Caco-2 (cell line): ENCODE measurements around the gene LRRC4C. TPM values are rescaled to one million over a fixed set of nuclear protein-coding genes. Genes with fewer than 3 reads are reported as not detected.

Source experiments
- BruUV-seq: library from RNA; stranded (reverse); fragments of 400-500 nt; replicated peaks from 2 replicates; lab custom pipeline; 2021; lab: Mats Ljungman, UMichigan
- CTCF ChIA-PET: fragments of 300-600 bp; sonication (Branson Sonifier 250); formaldehyde crosslinking; loops from one replicate; lab custom pipeline; 2022; ENCODE audit warnings: antibody characterized with exemption; lab: Charles Lee
- POLR2A ChIA-PET: fragments of 300-600 bp; sonication (Branson Sonifier 250); formaldehyde crosslinking; loops from one replicate; lab custom pipeline; 2022; ENCODE audit warnings: antibody characterized with exemption; lab: Charles Lee
- DNase-seq, 2 experiments: peaks; one replicate each; pipeline versions ENCODE4 v3.0.0 to v3.0.0-alpha.2; 2020 to 2022
- H3K27me3 ChIP-seq: replicated peaks from 2 replicates; pipeline ENCODE4 v1.6.0; 2011; ENCODE audit warnings: low read length; ENCODE audit not compliant: control insufficient read depth, insufficient read depth
- H3K36me3 ChIP-seq: 2 replicates; pipeline ENCODE4 v1.5.1; 2011; ENCODE audit warnings: low read length; ENCODE audit not compliant: control insufficient read depth, insufficient read depth
- H3K4me1 ChIP-seq: fragments of 250-450 bp; sonication (Bioruptor Pico); 2 replicates; pipeline ENCODE4 v1.5.1; 2020; ENCODE audit warnings: mild to moderate bottlenecking
- H3K4me3 ChIP-seq: 2 replicates; pipeline ENCODE4 v1.5.1; 2011; ENCODE audit warnings: low read depth, mild to moderate bottlenecking, control low read depth, low read length
- H3K9me3 ChIP-seq: fragments of 250-450 bp; sonication (Bioruptor Pico); 2 replicates; pipeline ENCODE4 v1.5.1; 2020; ENCODE audit warnings: mild to moderate bottlenecking, moderate library complexity
- H3K27ac Mint-ChIP-seq: one replicate; pipeline ENCODE4 v1.8.0; 2022; ENCODE audit warnings: mixed read lengths; ENCODE audit not compliant: unreplicated experiment
- H3K27me3 Mint-ChIP-seq: one replicate; pipeline ENCODE4 v1.8.0; 2022; ENCODE audit warnings: mixed read lengths; ENCODE audit not compliant: insufficient read depth, unreplicated experiment
- H3K36me3 Mint-ChIP-seq: one replicate; pipeline ENCODE4 v1.8.0; 2022; ENCODE audit warnings: mild to moderate bottlenecking, mixed read lengths; ENCODE audit not compliant: insufficient read depth, unreplicated experiment
- H3K4me1 Mint-ChIP-seq: one replicate; pipeline ENCODE4 v1.8.0; 2022; ENCODE audit warnings: low read depth, mixed read lengths; ENCODE audit not compliant: unreplicated experiment
- H3K4me3 Mint-ChIP-seq: one replicate; pipeline ENCODE4 v1.8.0; 2022; ENCODE audit warnings: mild to moderate bottlenecking, moderate library complexity, mixed read lengths; ENCODE audit not compliant: unreplicated experiment
- H3K9me3 Mint-ChIP-seq: one replicate; pipeline ENCODE4 v1.8.0; 2022; ENCODE audit warnings: mixed read lengths; ENCODE audit not compliant: unreplicated experiment
- intact Hi-C: fragments of 100-400 bp; cut with micrococcal nuclease; formaldehyde crosslinking; loops from one replicate; pipeline ENCODE4 v1.10.0; 2022; ENCODE audit not compliant: unreplicated experiment
- total RNA-seq: library from RNA; stranded (reverse); gene quantifications from 2 replicates; pipeline ENCODE4 v1.2.3, GENCODE V29; 2022
- TF ChIP-seq, protein P1 (sequence below), 2 experiments: fragments of 200-600 bp in 1 of 2; IDR thresholded peaks; 1 replicate in 1 of 2; 2 replicates in 1 of 2; pipeline versions ENCODE4 v1.5.1 to v1.8.0; 2011 to 2022; ENCODE audit warnings: antibody characterized with exemption in 1 of 2, control low read depth in 1 of 2, inconsistent platforms in 1 of 2, low read depth in 1 of 2, low read length in 1 of 2, mild to moderate bottlenecking in 1 of 2, moderate library complexity in 1 of 2; ENCODE audit not compliant: insufficient read depth in 1 of 2, severe bottlenecking in 1 of 2, unreplicated experiment in 1 of 2

The LRRC4C gene
- total RNA-seq, 1 experiment from 2014 or later: not detected

DNA sequence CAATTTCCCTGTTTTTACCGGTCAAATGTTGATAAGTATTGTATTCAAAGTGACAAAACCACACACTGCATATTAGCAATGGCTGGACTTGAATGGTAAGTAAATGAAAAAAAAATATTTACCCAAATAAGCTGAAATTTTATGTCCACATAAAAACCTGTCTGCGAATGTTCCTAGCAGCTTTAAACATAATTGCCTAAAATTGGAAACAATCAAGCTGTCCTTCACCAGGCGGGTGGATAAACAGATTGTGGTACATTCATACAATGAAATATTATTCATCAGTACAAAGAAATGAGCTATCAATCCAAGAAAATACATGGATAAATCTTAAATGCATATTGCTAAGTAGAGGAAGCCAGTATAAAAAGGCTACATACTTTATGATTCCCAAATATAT lies 1067.8 kb downstream of the LRRC4C start:
- no TSS peak for BruUV-seq
- CTCF ChIA-PET: no interaction called here
- no peaks in the 10 kb centered on the region for H3K36me3 Mint-ChIP-seq
- Histone ChIP-seq H3K9me3 (no peaks in the 10 kb centered on the region), H3K27me3 (no peaks in the 10 kb centered on the region), H3K36me3 (no peaks in the 10 kb centered on the region), H3K4me3 (no peak overlapping the region), H3K4me1 (no peaks in the 10 kb centered on the region)
- POLR2A ChIA-PET: no interaction called here
- TF ChIP-seq, protein P1, sequence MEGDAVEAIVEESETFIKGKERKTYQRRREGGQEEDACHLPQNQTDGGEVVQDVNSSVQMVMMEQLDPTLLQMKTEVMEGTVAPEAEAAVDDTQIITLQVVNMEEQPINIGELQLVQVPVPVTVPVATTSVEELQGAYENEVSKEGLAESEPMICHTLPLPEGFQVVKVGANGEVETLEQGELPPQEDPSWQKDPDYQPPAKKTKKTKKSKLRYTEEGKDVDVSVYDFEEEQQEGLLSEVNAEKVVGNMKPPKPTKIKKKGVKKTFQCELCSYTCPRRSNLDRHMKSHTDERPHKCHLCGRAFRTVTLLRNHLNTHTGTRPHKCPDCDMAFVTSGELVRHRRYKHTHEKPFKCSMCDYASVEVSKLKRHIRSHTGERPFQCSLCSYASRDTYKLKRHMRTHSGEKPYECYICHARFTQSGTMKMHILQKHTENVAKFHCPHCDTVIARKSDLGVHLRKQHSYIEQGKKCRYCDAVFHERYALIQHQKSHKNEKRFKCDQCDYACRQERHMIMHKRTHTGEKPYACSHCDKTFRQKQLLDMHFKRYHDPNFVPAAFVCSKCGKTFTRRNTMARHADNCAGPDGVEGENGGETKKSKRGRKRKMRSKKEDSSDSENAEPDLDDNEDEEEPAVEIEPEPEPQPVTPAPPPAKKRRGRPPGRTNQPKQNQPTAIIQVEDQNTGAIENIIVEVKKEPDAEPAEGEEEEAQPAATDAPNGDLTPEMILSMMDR (IDR thresholded peaks at IDR 0.05; ENCODE audit: insufficient read depth in 1 of 2, low read depth in 1 of 2, low read length in 1 of 2, severe bottlenecking in 1 of 2, unreplicated experiment in 1 of 2): no peak
- H3K4me3 Mint-ChIP-seq: no peak overlapping the region
- no peaks in the 10 kb centered on the region for H3K9me3 Mint-ChIP-seq
- no peak overlapping the region for H3K27ac Mint-ChIP-seq
- no peak for DNase-seq
- H3K27me3 Mint-ChIP-seq: no peaks in the 10 kb centered on the region
- no peaks in the 10 kb centered on the region for H3K4me1 Mint-ChIP-seq
- intact Hi-C loops: no loop called here

DNA sequence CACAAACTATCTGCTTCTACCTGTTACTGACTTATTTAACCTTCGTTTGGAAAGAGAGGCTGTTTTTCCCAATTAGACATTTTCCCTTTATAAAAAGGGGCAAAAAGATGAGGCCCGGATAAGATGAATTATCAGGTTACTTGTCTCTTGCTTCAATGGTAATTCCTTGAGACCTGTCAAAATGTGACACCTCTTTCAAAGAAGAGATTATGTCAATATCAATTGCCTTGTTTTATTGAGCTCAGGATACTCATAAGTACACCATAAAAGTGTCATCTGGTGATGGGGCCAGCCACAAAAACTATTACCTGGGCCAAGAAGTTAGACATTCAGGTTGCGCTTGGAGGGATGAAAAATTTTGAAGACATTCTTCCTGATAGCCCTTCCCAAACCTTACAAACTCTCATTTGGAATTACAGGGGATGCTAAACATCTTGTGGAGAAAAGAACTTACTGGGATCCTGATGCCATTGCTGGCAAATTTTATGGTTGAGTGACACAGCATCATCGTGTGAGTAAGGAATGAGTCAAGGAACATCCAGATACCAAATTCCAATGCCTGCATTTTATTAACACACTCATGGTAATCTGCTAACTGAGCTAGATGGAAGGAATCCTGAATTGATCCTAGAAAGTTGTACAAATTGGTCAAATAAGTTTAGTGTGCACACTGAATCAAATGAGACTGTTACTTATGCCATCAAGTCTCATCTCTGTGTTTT lies 1071.2 kb downstream of the LRRC4C start:
- intact Hi-C loops: no loop called here
- Histone ChIP-seq H3K9me3 (no peaks in the 10 kb centered on the region), H3K27me3 (no peaks in the 10 kb centered on the region), H3K4me3 (no peak overlapping the region), H3K36me3 (no peaks in the 10 kb centered on the region), H3K4me1 (no peaks in the 10 kb centered on the region)
- CTCF ChIA-PET: no interaction called here
- no peak overlapping the region for H3K4me3 Mint-ChIP-seq
- BruUV-seq: no TSS peak
- no peak for DNase-seq
- POLR2A ChIA-PET: no interaction called here
- H3K27me3 Mint-ChIP-seq: no peaks in the 10 kb centered on the region
- TF ChIP-seq, protein P1 (IDR thresholded peaks at IDR 0.05; ENCODE audit: insufficient read depth in 1 of 2, low read depth in 1 of 2, low read length in 1 of 2, severe bottlenecking in 1 of 2, unreplicated experiment in 1 of 2): no peak
- H3K27ac Mint-ChIP-seq: no peak overlapping the region
- no peaks in the 10 kb centered on the region for H3K36me3 Mint-ChIP-seq
- no peaks in the 10 kb centered on the region for H3K4me1 Mint-ChIP-seq
- no peaks in the 10 kb centered on the region for H3K9me3 Mint-ChIP-seq

- intact Hi-C loops: no loop called here
- BruUV-seq: no TSS peak
- TF ChIP-seq, protein P1 (IDR thresholded peaks at IDR 0.05; ENCODE audit: insufficient read depth in 1 of 2, low read depth in 1 of 2, low read length in 1 of 2, severe bottlenecking in 1 of 2, unreplicated experiment in 1 of 2): no peak
Observed at GRCh38 chr11:40387240-40387980, 1072.0 kb downstream of the LRRC4C start.

More at GRCh38 chr11:40387240-40387980, 1072.0 kb downstream of the LRRC4C start:
- Mint-ChIP-seq H3K27me3 (no peaks in the 10 kb centered on the region), H3K4me3 (no peak overlapping the region), H3K36me3 (no peaks in the 10 kb centered on the region), H3K27ac (no peak overlapping the region), H3K4me1 (no peaks in the 10 kb centered on the region), H3K9me3 (no peaks in the 10 kb centered on the region)
- H3K4me3 ChIP-seq: no peak overlapping the region
- no peaks in the 10 kb centered on the region for H3K27me3 ChIP-seq
- ChIA-PET CTCF (no interaction called here), POLR2A (no interaction called here)
- DNase-seq: no peak
- H3K9me3 ChIP-seq: no peaks in the 10 kb centered on the region
- no peaks in the 10 kb centered on the region for H3K4me1 ChIP-seq
- H3K36me3 ChIP-seq: no peaks in the 10 kb centered on the region
